ENCODE measurements around the gene CTSD. TPM values are rescaled to one million over a fixed set of nuclear protein-coding genes. Genes with fewer than 3 reads are reported as not detected.

CTSD gene
- total and polyA plus RNA-seq, 2 of the 8 experiments (the other 6 are each of a cell fraction or from before 2014, with no cell fraction given) = 169 to 173 TPM

GRCh38 chr11:1793081-1793480 is 29.4 kb upstream of the CTSD start:
- no peak for DNase-seq (ENCODE audit: low read depth in 1 of 2, low spot score in 2 of 2)
- Histone ChIP-seq H4K5ac (ENCODE audit: insufficient read length, low read depth, low read length) (no peak overlapping the region), H3K9me3 (ENCODE audit: insufficient read depth in 2 of 2, low read depth in 1 of 2, low read length in 1 of 2) (no peaks in the 10 kb centered on the region), H3K27ac (ENCODE audit: low read depth, low read length) (no peak overlapping the region), H2BK12ac (ENCODE audit: low read depth, low read length) (no peak overlapping the region), H4K20me1 (replicated peaks in 1 of 2; ENCODE audit: control insufficient read depth in 1 of 2, insufficient read depth in 2 of 2, low read length in 2 of 2) (no peaks in the 10 kb centered on the region), H3K14ac (ENCODE audit: insufficient read length) (no peak overlapping the region), H3K79me1 (ENCODE audit: low read depth, low read length) (no peaks in the 10 kb centered on the region), H2AK5ac (ENCODE audit: low read depth, low read length) (no peak overlapping the region), H2BK5ac (ENCODE audit: low read depth, low read length) (no peak overlapping the region), H3K9ac (replicated peaks in 1 of 4; ENCODE audit: extremely low read depth in 1 of 4, low read depth in 3 of 4, low read length in 3 of 4) (no peak overlapping the region), H2BK20ac (ENCODE audit: low read length) (no peak overlapping the region), H3K36me3 (ENCODE audit: control insufficient read depth in 2 of 4, insufficient read depth in 4 of 4, low read length in 3 of 4) (no peaks in the 10 kb centered on the region), H4K91ac (replicated peaks; ENCODE audit: insufficient read length, low read length) (no peak overlapping the region), H3K79me2 (ENCODE audit: control insufficient read depth in 1 of 2, insufficient read depth in 2 of 2, low read length in 2 of 2) (no peaks in the 10 kb centered on the region), H3K27me3 (replicated peaks in 1 of 4; ENCODE audit: control insufficient read depth in 3 of 4, extremely low read depth in 1 of 4, insufficient read depth in 3 of 4, low read length in 3 of 4) (peaks cover 0 to 3% (median 1%) of the 10 kb centered on the region in 4 experiments; a peak in 2 of 7 replicates), H3K4me2 (ENCODE audit: insufficient read depth in 1 of 2, low read depth in 2 of 2, low read length in 2 of 2) (no peak overlapping the region), H4K8ac (ENCODE audit: extremely low read depth, insufficient read depth, low read length) (no peak overlapping the region), H2AFZ (ENCODE audit: low read length) (no peak overlapping the region), H2BK120ac (replicated peaks; ENCODE audit: low read depth, low read length) (no peak overlapping the region), H3K18ac (ENCODE audit: extremely low read depth, low read length) (no peak overlapping the region), H3K4ac (replicated peaks; ENCODE audit: insufficient read length, low read depth, low read length) (no peak overlapping the region), H3K23ac (ENCODE audit: insufficient read length) (no peak overlapping the region), H3K56ac (replicated peaks; ENCODE audit: insufficient read length, low read depth, low read length) (no peak overlapping the region), H3K4me1 (replicated peaks in 1 of 4; ENCODE audit: control insufficient read depth in 3 of 4, insufficient read depth in 4 of 4, low read length in 3 of 4) (no peaks in the 10 kb centered on the region), H3K4me3 (ENCODE audit: extremely low read depth in 1 of 4, insufficient read depth in 2 of 4, low read depth in 3 of 4, low read length in 4 of 4) (no peak overlapping the region), H3K23me2 (ENCODE audit: low read depth, low read length) (no peaks in the 10 kb centered on the region; the same call in 1 of the 2 replicates), H2BK15ac (ENCODE audit: low read length) (no peak overlapping the region)
- no peak for TF ChIP-seq PHF8 (conservative IDR thresholded peaks at IDR 0.05; ENCODE audit: low read depth, low read length)
- TF ChIP-seq KDM5A (IDR thresholded peaks at IDR 0.05; ENCODE audit: low read length) = no peak
- TF ChIP-seq BRCA1 (IDR thresholded peaks at IDR 0.05; ENCODE audit: low read depth, low read length) = no peak
- TF ChIP-seq MAFK (IDR thresholded peaks at IDR 0.05; ENCODE audit: low read depth, low read length) = no peak
- no peak for TF ChIP-seq POLR2AphosphoS5 (IDR thresholded peaks at IDR 0.05; ENCODE audit: low read depth, low read length)
- TF ChIP-seq SUZ12 (IDR thresholded peaks at IDR 0.05; ENCODE audit: low read length) = no peak
- no peak for TF ChIP-seq RBBP5 (IDR thresholded peaks at IDR 0.05; ENCODE audit: borderline replicate concordance, low read depth, low read length)
- TF ChIP-seq CHD1 (IDR thresholded peaks at IDR 0.05; ENCODE audit: low read depth, low read length) = no peak
- TF ChIP-seq RXRA (IDR thresholded peaks at IDR 0.05; ENCODE audit: insufficient read depth, low read depth, low read length) = no peak
- no peak for TF ChIP-seq HDAC2 (IDR thresholded peaks at IDR 0.05; ENCODE audit: borderline replicate concordance in 1 of 2, low read depth in 2 of 2, low read length in 2 of 2)
- TF ChIP-seq SIRT6 (IDR thresholded peaks at IDR 0.05; ENCODE audit: low read length) = no peak
- no peak for TF ChIP-seq CEBPB (IDR thresholded peaks at IDR 0.05; ENCODE audit: low read depth, low read length)
- 82% methylated on average over 3 of the region's 3 CpGs; no CpG with 5 or more reads in 1 of the 2 experiments for WGBS, 2 experiments (ENCODE audit: extremely low coverage in 1 of 2, insufficient coverage in 1 of 2, insufficient read length in 1 of 2, insufficient replicate concordance in 2 of 2, low coverage in 1 of 2, low lambda C conversion rate in 2 of 2, missing lambda C conversion rate in 1 of 2)
- ChIA-PET POLR2A (ENCODE audit: partially characterized antibody) (no interaction called here), CTCF (ENCODE audit: partially characterized antibody) (interaction anchor here (1.8 to 3.7 kb wide), 3 partner anchors 10 to 99 kb away, joined by 6 to 11 read pairs (median 9); no protein-coding TSS in a partner anchor)
- FAIRE-seq = no peak
